GM19023 (cell line): ENCODE results near the gene CFAP73.

ENCODE experiments used
- ATAC-seq: cut with Tn5 transposase; IDR thresholded peaks from one replicate; pipeline ENCODE4 v1.9.1; 2021; ENCODE audit warnings: mild to moderate bottlenecking, moderate library complexity; ENCODE audit not compliant: unreplicated experiment

CFAP73 gene

DNA sequence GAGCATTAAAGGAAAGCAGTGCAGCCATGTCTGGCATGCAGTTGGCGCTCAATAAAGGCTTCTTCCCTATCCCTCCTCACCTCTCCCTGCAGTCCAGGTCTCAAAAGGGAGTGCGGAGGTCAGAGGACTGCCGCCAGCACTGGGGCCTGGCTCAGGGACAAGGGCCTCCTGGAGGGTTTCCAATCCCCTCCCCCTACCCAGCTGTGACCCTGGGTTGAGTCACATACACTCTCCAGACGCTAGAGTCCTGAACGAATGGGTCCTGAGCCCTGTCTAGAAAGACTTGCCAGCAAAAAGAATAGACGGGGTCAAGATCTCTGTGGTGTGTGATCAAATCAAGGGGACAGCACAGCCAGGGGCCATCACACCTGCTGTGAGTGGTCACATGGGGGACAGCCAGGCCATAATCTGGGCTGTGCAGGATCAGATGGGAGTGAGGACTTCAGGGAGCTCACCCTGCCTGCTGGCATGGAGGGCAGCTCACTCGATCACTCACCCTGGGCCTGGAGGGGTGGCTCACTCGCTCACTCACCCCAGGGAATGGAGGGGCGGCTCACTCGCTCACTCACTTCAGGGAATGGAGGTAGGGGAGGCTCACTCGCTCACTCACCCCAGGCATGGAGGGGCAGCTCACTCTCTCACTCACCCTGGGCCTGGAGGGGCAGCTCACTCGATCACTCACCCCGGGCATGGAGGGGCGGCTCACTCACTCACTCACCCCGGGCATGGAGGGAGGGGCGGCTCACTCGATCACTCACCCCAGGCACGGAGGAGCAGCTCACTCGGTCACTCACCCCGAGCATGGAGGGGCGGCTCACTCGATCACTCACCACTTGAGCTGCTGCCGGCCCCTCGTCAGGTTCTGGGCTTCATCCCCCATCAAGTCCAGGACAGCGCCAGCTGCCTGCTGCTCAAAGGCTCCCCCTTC lies 12.8 kb downstream of the CFAP73 start:
- no peak for ATAC-seq

DNA sequence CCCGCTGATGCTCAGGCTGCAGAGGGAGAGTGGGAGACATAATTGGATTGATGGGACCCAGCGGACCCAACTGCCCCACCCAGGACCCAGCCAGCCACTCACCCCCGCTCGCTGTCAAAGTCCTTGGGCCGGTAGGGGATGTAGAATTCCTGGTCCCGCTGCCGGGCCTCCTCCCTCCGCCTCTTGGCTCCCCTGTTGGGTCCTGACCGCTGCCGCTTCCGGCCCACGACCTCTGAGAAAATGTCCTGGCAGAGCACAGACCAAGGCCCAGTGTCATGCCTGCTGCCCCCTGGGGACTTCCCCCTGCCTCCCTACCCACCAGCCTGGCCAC lies 13.5 kb downstream of the CFAP73 start:
- no peak for ATAC-seq

DNA sequence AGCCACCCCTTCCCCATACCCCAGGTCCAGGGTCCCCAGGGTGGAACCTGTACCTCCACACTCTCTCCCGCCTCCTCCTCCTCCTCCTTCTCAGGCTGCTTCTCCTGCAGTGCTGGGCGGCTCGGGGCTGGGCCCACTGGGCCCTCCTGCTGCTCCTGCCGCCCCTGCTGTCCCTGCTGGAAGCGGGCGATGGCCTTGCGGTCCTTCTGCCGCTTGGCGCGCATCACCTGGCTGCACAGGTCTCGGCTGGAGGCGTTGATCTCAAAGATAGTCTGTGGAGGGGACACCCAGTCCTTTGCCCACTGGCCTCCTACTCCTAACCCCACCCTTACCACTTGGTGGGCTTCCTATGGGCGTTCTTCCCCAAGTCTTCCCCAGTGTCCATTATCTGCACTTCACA lies 14.5 kb downstream of the CFAP73 start:
- ATAC-seq: no peak

DNA sequence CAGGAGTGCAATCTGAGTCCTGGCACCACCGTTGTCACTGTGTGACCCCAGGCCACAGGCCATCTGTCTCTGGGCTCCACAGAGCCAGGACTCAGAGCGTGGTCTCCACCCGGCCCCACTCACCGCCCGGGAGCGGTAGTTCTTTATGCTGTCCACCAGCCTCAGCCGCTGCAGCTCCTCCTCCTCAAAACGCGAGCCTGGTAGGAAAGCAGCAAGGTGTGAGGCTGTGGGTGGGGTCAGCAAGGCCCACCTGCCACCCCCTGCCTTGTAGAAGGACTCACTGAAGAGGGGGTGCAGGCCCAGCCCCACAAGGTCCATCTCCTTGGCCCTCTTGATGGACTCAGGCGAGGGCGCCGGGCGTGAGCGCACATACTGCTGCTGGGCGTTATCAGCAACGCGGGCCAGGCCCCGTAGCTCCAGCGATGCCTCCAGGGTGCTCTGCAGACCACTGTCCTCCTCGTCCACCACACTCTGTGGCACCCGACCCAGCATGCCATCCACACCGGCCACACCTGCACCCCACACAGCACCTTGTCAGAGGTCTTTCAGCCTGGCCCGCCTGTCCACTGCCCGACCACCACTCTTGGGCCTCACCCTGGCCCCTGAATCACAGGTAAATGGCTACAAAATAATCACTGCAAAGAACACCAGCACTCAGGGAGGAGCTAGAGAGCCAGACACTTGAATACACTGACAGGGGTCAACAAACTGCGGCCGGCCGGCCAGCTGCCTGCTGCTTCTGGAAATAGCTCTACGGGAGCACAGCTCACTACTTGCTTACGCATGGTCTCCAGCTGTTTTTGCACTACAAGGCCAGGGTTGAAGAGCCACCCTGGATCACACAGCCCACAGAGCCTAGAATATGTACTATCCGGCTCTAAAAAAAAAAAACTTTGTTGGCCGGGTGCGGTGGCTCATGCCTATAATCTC lies 16.3 kb downstream of the CFAP73 start:
- ATAC-seq: no peak

DNA sequence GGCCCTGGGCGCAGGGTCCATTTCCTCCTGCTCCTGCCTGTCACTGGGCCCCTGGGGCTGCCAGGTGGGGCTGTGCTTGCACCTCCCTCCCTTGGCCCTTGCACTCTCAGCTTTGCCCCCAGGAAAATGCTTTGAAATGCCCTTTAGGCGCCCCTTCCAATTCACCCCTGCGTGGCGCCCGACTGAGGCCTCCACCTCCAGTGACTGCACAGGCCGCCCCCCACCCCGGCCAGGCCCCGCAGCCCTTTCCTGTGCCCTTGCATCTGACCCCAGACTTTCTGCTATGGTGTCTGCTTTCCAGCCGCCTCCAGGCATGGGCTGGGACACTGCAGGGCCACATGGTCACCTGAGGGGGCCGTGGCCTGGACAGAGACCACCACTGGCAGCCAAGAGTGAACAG lies 18.3 kb downstream of the CFAP73 start:
- ATAC-seq: no peak

DNA sequence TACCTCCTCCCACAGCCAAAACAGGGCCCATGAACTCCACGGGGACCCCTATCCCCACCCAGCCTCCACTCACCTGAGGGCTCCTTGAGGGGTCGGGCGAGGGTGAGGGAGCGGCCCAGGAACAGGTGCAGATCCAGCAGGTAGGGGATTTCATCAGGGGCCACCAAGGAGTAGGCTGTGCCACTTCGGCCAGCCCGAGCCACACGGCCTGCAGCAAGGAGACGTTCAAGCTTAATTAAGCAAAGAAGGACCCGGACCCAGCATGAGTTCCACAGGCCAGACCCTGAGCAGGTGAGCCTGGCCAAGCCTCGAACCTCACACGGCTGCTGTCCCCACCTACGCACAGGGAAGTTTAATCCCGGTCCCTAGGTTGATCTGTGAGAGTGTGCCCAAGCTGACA lies 20.2 kb downstream of the CFAP73 start:
- ATAC-seq: no peak

DNA sequence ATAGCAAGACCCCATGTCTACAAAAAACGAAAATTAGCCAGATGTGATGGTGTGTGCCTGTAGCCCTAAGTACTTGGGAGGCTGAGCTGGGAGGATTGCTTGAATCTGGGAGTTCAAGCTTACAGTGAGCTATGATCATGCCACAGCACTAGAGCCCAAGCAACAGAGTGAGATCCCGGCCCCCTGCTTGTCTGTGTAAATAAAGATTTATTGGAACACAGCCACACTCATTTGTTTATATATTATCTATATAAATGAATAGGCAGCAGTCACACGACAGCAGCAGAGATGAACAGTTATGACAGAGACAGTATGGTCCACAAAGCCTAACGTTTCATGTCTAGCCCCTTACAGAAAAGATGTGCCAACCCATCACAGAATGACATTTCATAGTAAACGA lies 20.9 kb downstream of the CFAP73 start:
- ATAC-seq: no peak

DNA sequence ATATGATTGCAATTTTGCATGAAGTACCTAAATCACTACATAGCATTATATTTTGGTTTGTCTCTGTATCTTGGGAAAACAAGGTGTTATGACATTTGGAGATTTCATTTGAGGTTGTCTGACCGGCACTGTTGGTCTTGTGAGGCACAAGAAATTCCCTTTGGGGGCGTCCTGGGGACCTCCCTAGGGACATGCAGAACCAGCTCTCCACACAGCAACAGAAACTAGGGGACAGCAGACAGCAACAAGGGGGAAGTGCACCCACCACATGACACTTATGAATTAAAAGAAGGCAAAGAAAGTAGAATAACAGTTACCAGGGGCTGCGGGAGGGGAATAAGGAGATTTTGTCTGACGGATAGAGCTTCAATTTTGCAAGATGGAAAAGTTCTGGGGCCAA lies 21.4 kb downstream of the CFAP73 start:
- no peak for ATAC-seq

DNA sequence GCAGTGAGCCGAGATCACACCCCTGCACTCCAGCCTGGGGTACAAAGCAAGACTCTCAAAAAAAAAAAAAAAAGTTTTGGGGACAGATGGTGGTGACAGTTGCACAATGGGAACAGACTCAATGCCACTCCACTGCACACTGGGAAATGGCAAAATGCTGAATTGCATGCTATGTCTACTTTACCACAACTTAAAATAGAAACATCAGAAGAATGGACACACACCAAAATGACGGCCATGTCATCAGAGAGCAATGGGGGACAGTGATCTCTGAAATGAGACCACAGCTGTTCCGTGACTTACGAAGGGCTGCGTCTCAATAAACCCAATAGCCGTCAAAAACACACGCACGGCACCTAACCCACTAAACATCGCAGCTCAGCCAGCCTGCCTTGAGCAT lies 22.0 kb downstream of the CFAP73 start:
- no peak for ATAC-seq

DNA sequence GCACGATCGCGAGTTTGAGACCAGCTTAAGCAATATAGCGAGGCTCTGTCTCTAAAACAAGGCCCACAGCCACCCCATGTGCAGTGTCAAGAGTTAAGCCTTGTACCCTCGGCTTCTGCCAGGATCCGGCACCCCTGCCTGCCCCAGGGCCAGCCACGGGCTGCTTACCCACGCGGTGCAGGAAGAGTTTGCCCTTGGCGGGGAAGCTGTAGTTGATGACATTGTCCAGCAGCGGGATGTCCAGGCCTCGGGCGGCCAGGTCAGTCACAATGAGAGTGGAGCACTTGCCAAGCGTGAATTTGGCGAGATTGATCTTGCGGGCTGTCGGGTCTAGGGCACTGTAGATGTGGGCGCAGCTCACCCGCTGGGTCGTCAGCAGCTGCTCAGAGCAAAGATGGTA lies 22.7 kb downstream of the CFAP73 start:
- no peak for ATAC-seq

DNA sequence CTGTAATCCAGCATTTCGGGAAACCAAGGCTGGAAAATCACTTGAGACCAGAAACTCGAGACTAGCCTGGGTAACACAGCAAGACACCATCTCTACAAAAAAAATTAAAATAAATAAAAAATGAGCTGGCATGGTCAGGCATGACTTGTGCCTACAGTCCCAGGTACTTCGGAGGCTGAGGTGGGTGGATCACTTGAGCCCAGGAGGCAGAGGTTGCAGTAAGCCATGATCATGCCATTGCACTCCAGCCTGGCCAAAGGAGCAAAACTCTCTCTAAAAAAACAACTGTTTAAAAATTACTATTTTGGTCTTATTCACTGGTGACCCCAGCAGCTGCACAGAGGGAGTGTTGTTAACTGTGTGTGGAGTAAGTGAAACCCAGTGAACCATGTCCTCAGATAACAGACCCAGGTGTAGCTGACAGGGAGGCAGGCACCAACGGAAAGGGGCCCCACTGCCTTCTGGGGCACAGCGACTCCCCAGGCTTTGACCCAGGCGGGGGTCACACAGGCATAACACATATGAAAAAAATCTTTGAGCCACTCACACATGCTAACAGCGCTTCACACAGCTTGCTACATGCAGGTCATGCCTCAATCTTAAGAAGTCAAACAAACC lies 23.7 kb downstream of the CFAP73 start:
- peak; percentile 73 for ATAC-seq

DNA sequence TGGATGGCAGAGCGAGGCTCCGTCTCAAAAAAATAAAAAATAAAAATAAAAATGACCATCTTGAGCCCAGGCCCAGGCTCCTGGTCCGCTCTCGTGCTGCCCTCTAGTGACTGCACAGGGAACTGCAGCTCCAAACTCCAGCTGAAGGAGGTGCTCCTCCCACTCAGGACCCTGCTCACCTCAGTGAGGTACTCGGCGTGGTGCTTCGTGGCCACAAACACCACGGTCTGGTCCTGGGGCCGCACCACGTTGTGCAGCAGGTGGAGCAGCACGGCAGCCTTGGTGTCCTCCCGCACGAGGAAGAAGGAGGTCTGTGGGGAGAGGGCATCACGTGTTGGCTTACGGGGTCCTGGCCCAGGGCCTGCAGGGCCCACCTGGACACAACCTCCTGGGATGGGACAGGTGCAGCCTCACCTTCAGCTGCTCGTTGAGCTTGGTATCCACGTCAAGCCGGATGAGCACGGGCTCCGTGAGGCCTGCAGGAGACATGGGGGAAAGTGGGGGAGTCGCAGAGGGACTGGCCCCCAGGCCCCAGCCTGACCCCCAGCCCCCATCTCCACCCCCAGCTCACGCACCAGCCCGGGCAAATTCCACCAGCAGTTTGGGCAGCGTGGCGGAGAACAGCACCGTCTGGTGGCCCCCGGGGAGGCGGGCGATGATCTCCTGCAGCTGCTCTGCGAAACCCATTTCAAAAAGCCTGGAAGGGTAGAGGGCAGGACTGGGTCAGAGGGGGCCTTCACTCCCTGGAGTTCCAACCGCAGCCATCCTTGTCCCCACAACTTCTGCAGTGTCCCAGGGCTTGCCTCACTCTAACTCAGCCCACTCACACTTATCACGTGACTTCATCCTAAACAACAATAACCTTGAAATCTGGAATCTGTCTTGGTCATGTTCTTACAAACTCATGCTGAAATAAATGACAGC lies 25.2 kb downstream of the CFAP73 start:
- no peak for ATAC-seq

DNA sequence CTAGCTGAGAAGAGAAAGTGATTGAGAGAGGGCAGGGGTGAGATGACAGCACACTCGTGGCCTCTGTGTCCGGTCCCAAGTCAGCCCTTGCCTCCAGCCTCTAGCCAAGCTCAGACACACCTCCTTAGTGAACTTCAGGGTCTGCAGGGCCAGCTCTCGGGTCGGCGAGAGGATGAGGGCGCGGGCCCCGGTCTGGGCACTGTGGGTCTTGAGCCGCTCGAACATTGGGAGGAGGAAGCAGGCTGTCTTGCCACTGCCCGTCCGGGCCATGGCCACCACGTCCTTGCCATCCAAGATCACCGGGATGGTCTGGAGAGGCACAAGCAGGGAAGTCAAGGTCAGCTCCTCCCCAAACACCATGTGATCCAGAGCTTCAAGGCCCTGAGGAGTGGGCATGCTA lies 29.5 kb downstream of the CFAP73 start:
- no peak for ATAC-seq

DNA sequence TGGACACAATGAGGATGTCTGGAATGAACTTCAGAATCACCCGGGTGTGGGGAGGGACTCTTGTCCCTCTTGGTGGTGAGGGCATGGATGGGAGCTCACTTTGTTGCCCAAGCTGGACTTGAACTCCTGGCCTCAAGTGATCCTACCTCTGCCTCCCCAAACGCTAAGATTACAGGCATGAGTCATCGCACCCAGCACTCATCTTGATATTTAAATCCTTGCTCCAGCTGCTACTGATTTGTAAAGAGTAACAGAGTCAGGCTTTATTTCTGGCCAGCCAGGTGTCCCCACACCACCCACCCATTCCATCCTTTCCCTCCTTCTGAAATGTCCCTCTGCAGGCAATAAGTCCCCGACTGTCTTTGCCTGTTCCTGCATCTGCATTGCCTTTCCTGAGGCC lies 30.8 kb downstream of the CFAP73 start:
- ATAC-seq: no peak

DNA sequence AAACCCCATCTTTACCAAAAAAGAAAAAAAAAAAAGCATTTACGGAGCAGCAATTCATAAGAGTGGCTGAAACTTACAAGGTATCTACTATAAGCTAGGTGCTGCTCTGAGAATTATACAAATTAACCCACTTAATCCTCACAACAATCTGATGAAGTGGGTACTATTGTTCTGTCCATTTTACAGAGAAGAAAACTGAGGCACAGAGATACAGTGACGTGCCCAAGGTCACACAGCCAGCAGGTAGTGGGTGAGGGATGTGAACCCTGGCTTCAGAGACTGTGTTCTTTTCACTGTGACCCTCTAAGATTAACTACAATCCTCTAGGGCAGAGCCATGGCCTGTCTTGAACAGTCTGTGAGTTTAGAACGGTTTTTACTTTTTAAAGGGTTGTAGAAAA lies 32.5 kb downstream of the CFAP73 start:
- no peak for ATAC-seq

DNA sequence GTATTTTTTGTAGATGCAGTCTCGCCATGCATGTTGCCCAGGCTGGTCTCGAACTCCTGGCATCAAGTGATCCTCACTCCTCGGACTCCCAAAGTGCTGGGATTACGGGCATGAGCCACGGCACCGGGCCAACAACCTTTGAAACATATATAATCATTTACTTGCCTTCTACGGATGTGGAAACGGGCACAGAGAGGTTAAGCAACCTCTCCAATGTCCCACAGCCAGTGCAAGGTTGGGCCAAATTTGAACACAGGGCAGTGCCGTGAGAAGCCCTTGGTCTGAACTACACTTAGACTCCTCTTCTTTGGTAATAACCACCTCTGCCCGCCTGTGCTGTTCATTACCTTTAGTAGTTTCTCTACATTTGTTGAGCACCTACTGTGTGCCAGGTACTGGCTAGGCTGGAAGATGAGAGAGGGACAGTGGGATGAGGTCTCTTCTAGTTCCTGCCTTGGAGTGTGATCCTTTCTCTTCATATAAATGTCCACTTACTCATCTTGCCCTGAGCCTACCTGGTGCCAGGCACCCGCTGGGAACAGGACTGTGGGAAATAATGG lies 33.6 kb downstream of the CFAP73 start:
- no peak for ATAC-seq

DNA sequence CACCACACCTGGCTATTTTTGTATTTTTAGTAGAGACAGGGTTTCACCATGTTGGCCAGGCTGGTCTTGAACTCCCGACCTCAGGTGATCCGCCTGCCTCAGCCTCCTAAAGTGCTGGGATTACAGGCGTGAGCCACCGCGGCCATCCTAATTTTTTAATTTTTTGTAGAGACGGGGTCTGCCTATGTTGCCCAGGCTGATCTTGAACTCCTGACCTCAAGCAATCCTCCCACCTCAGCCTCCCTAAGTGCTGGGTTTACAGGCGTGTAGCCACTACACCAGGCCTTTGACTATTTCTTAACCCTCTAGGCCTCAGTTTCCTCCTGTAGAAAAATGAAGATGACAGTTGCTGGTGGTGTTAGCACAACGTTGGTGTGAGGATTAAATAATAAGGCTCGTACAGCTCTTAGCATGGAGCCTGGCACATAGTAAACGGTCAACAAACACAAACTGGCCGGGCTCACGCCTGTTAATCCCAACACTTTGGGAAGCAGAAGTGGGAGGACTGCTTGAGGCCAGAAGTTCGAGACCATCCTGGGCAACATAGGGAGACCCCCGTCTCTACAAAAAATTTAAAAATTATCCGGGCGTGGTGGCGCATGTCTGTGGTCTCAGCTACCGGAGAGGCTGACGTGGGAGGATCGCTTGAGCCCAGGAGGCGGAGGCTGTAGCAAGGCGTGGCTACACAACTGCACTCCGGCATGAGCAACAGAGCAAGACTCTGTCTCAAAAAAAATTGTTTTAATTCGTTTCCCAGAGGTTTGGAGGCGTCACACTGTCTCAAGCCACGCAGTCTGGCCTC lies 34.8 kb downstream of the CFAP73 start:
- ATAC-seq: peak; percentile 55

DNA sequence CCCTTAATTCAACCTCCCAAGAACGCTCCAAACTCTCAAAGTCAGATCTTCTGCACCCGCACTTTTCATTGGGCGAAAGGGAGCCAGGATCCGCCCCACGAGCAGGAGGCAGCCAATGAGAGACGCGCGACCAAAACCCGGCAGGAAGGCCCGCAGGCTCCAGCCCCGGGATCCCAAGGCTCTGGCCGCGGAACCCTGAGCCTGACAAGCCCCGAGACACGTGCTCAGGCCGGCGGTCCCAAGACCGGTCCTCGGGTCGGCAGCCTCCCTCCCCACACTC lies 35.3 kb downstream of the CFAP73 start:
- ATAC-seq: peak; percentile 83

DNA sequence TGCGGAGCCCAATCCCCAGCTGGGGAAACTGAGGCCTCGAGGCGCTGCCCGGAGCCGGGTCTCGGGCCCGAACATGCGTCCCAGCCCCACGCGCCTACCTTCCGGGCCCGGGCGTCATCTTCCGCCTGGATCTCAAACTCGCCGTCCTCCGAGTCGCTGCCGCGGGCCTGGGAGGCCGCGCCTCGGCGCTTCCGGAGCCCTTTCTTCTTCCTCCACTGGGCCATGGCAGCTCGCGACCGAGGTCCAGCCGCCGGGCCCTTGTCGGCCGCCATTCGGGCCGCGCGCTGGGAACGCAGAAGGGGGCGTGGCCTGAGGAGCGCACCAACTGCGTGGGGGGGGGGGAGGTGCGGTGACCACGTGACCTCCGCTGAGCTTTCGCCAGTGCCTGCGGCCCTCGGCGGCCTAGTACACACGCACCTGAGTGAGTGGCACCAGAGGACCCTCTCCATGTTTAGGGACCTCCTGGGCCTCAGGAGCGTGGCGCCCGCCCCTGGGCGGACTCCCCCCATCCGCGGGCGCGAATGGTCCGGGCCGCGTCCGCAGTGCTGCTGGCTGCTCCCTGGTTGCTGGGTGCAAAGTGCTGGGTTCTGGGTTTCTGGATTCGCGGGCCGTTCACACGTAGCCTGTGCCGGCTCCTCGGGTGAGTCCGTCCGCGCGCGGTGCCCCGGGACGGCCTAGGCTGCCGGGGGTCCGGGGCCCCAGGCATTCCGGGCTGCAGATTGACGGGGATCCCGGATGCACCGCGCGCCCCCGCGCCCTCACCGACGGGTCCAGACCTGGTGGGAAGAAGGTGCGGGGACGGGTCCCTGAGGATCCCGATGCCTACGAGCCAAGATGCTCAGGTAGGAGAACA lies 35.9 kb downstream of the CFAP73 start, which contains the start of the genes DDX54 and RITA1:
DDX54 (minus strand) TSS at position 299 of the 853 bp plus-strand sequence; CDS start at position 272, 27 bp downstream.
RITA1 (plus strand) TSS at position 542 of the 853 bp plus-strand sequence. CDS start 1,026 bp downstream, outside the sequence.
- ATAC-seq: peak; percentile 45
